Lower leg skin (tissue), 4 donors: ENCODE data around the gene CTBP2. TPM values are rescaled to one million over a fixed set of nuclear protein-coding genes. Genes with fewer than 3 reads are reported as not detected.

Experiments
- DNase-seq, 2 donors: peaks; one replicate each; pipeline ENCODE4 v3.0.0-alpha.2; 2019; ENCODE audit warnings: low spot score in 2 of 2
- H3K4me3 ChIP-seq: fragments of 200-600 bp; sonication (generic); 2 replicates; pipeline ENCODE4 v1.5.1; 2017; ENCODE audit warnings: mild to moderate bottlenecking, low read depth; ENCODE audit not compliant: poor library complexity, severe bottlenecking
- POLR2A ChIP-seq, 2 donors: fragments of 450-650 bp; IDR thresholded peaks; one replicate each; pipeline ENCODE4 v1.6.1; 2016 to 2017; ENCODE audit warnings: antibody characterized with exemption in 2 of 2, mild to moderate bottlenecking in 1 of 2, moderate library complexity in 1 of 2
- WGBS, 2 donors: methylation state at CpG; one replicate each; pipeline ENCODE4 v1.1.5; 2018; 5-methylcytosine and 5-hydroxymethylcytosine counted together
- intact Hi-C: fragments of 100-400 bp; cut with DNase I; formaldehyde crosslinking; loops from one replicate; pipeline ENCODE4 v1.15.0; 2023; ENCODE audit warnings: low total_unique reads
- total RNA-seq, 4 donors: library from RNA; depleted of rRNA; stranded (reverse); fragments of >200 nt; gene quantifications; one replicate each; pipeline ENCODE4 v1.1.0, GENCODE V29; 2016
- TF ChIP-seq, protein P1 (sequence below), 3 donors: fragments of 450-650 bp; IDR thresholded peaks; one replicate each; pipeline ENCODE4 v1.5.1; 2016; ENCODE audit warnings: antibody characterized with exemption in 3 of 3, mild to moderate bottlenecking in 3 of 3, moderate library complexity in 2 of 3

CTBP2 gene
- total RNA-seq, 4 donors from 2014 or later = 30.3 to 39.5 (median 32.2) TPM

DNA sequence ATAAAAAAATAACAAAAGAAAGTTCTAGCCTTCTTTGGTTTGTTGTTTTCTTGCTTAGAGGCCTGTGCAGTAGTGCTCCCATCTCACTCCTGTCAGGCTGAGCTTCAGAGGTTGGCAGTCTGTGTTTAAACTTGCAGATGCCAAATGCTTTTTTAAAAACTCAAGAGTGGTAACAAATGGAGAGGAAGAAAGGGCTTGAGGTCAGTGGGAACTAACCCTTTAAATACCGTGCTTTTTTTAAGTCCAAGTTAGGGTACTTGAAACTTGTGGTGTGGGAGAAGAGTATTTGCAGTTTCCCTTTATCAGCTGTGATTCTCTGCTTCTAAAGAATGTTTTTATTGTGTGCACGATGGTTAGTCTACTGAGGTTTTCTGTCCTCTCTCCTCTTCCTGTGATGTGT, 189.1 kb downstream of the CTBP2 start:
- intact Hi-C loops = no loop called here
- 58 to 61% methylated on average over 2 of the region's 2 CpGs for WGBS, 2 donors
- TF ChIP-seq, protein P1, sequence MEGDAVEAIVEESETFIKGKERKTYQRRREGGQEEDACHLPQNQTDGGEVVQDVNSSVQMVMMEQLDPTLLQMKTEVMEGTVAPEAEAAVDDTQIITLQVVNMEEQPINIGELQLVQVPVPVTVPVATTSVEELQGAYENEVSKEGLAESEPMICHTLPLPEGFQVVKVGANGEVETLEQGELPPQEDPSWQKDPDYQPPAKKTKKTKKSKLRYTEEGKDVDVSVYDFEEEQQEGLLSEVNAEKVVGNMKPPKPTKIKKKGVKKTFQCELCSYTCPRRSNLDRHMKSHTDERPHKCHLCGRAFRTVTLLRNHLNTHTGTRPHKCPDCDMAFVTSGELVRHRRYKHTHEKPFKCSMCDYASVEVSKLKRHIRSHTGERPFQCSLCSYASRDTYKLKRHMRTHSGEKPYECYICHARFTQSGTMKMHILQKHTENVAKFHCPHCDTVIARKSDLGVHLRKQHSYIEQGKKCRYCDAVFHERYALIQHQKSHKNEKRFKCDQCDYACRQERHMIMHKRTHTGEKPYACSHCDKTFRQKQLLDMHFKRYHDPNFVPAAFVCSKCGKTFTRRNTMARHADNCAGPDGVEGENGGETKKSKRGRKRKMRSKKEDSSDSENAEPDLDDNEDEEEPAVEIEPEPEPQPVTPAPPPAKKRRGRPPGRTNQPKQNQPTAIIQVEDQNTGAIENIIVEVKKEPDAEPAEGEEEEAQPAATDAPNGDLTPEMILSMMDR (IDR thresholded peaks at IDR 0.05) = no peak
- no peak for TF ChIP-seq POLR2A (IDR thresholded peaks at IDR 0.05)

DNA sequence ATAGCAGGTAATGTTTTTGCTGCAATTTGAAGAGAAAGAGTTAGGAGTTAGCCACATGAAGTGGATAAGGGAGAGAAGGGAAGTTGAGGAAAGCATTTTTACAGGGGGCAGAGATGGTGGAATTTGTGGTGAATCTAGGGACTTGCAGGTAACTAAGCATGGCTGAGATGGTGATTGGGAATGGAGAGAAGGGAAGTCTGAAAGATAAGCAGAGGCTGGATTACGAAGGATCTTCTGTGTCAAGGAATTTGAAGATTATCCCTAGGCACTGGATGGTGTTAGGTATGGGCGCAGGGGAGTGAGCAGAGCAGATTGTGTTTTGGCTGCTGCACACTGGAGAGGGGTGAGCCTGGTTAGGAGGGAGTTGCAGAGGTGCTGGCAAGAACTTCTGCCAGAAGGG, 193.1 kb downstream of the CTBP2 start:
- H3K4me3 ChIP-seq = no peak overlapping the region
- no peak for TF ChIP-seq POLR2A (IDR thresholded peaks at IDR 0.05)
- intact Hi-C loops = no loop called here
- WGBS, 2 donors = 95 to 97% methylated on average over 2 of the region's 2 CpGs
- DNase-seq = no peak

More for the DNA sequence above, 189.1 kb downstream of the CTBP2 start:
- no peak overlapping the region for H3K4me3 ChIP-seq
- DNase-seq = no peak

DNA sequence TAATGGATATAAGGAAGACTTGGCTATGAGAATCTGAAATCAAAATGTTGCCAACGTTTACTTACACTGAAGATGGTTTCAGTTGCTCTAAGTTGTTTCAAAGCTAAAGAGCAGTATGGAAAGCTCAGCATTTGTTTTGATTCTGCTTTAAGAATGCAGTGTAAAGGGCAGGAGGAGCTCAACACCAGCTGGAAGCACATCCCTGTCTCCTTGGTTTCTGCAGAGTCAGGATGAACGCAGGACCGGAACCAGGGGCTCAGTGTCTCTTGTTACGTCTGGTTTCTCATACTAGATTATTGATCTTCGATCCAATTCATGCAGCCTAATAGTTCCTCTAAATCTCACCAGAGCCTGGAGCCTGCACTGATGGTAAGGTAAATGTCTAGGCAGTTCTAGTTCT, 194.4 kb downstream of the CTBP2 start:
- no peak for DNase-seq
- intact Hi-C loops = no loop called here
- 87 to 90% methylated on average over 5 of the region's 5 CpGs for WGBS, 2 donors
- no peak for TF ChIP-seq POLR2A (IDR thresholded peaks at IDR 0.05)
- TF ChIP-seq, protein P1 (IDR thresholded peaks at IDR 0.05) = no peak
- no peak overlapping the region for H3K4me3 ChIP-seq

DNA sequence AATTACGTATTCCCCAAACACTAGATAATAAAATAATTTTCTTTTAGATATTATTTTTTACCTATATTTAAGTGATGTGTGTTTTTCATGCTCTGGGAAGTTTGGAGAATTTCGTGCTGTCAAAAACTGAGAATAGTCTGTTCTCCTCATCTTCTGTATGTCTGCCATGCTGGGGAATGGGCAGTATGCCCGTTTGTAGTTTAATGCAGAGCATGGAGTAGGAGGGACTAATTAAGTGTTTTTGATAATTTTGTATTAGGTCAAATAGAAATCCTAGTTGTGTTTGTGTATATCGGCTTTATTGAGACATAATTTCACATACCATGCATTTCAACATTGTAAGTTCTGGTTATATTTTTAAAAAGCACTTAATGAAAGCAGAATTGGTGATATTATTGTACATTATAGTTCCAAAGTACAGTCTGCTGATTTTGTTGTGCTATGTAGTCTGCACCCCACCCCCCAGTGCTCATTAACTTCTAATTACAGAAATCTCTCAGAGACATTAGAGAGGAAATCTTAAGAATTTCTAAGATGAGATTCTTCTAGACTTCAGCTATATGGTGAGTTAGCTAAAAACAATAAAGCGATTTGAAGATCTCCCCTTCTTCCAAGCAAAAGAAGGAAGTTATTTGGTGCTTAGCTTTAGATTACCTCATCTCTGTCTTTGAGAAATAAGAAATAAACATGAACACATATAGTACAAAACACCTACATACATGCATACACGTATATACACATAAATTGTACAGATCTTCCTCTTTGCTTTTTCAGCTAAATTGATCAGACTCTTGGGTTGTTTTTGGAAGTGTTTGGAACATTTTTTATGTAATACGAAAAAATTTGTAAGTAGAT, 196.3 kb downstream of the CTBP2 start:
- TF ChIP-seq, protein P1 (IDR thresholded peaks at IDR 0.05) = no peak
- no peak for TF ChIP-seq POLR2A (IDR thresholded peaks at IDR 0.05)
- 83 to 85% methylated on average over 7 of the region's 7 CpGs for WGBS, 2 donors
- intact Hi-C loops = no loop called here
- H3K4me3 ChIP-seq = no peak overlapping the region
- DNase-seq = no peak

DNA sequence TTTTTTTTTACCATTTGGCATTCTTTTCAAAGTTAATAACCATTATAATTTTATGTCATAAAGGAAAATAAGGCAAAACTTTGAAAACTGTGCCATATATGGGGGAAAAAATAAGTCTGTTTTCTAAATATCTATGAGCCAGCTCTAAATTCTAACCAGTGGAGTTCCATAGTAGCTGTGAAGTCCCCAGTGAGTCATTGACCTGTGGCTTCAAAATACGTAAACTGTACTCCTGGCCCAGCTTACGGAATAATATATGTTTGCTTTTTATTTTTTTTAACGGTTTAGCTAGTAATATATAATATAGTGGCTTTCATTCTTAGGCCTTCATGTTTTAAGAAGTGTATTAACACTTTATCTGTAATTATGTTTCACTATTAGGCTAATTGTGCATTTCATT, 197.9 kb downstream of the CTBP2 start:
- intact Hi-C loops = no loop called here
- TF ChIP-seq POLR2A (IDR thresholded peaks at IDR 0.05) = no peak
- TF ChIP-seq, protein P1 (IDR thresholded peaks at IDR 0.05) = no peak
- H3K4me3 ChIP-seq = no peak overlapping the region
- WGBS, 2 donors = 89 to 94% methylated on average over 3 of the region's 3 CpGs
- DNase-seq = no peak

DNA sequence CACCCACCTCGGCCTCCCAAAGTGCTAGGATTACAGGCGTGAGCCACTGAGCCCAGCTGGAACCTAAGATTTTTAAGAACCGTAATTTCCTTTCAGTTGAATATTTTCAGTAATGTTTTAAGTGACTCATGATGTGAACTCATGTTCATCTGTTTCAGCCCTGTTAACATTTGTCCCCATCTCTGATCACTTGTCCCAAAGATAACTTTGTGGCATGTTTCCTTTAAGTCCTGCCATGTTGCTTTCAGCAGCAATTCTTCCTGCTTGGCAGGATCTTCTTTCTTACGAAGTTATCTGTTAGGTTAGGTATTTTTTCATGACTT, 199.2 kb downstream of the CTBP2 start:
- TF ChIP-seq, protein P1 (IDR thresholded peaks at IDR 0.05) = no peak
- no peak for TF ChIP-seq POLR2A (IDR thresholded peaks at IDR 0.05)
- no peak for DNase-seq
- H3K4me3 ChIP-seq = no peak overlapping the region
- intact Hi-C loops = no loop called here
- WGBS, 2 donors = 63 to 69% methylated on average over 4 of the region's 4 CpGs
